ENCODE results near the gene CYP1A2. TPM values are rescaled to one million over a fixed set of nuclear protein-coding genes. Genes with fewer than 3 reads are reported as not detected.

Gene CYP1A2
- total and polyA plus RNA-seq, 9 of the 15 experiments (the other 6 are each of a cell fraction or from before 2014, with no cell fraction given) = not detected

- TF ChIP-seq, protein P1, sequence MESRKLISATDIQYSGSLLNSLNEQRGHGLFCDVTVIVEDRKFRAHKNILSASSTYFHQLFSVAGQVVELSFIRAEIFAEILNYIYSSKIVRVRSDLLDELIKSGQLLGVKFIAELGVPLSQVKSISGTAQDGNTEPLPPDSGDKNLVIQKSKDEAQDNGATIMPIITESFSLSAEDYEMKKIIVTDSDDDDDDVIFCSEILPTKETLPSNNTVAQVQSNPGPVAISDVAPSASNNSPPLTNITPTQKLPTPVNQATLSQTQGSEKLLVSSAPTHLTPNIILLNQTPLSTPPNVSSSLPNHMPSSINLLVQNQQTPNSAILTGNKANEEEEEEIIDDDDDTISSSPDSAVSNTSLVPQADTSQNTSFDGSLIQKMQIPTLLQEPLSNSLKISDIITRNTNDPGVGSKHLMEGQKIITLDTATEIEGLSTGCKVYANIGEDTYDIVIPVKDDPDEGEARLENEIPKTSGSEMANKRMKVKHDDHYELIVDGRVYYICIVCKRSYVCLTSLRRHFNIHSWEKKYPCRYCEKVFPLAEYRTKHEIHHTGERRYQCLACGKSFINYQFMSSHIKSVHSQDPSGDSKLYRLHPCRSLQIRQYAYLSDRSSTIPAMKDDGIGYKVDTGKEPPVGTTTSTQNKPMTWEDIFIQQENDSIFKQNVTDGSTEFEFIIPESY (CRISPR knock-in tag; IDR thresholded peaks at IDR 0.05) = 0 out of 2 replicates have a peak, but pooled peaks have one; percentile 35
- TF ChIP-seq, protein P2, sequence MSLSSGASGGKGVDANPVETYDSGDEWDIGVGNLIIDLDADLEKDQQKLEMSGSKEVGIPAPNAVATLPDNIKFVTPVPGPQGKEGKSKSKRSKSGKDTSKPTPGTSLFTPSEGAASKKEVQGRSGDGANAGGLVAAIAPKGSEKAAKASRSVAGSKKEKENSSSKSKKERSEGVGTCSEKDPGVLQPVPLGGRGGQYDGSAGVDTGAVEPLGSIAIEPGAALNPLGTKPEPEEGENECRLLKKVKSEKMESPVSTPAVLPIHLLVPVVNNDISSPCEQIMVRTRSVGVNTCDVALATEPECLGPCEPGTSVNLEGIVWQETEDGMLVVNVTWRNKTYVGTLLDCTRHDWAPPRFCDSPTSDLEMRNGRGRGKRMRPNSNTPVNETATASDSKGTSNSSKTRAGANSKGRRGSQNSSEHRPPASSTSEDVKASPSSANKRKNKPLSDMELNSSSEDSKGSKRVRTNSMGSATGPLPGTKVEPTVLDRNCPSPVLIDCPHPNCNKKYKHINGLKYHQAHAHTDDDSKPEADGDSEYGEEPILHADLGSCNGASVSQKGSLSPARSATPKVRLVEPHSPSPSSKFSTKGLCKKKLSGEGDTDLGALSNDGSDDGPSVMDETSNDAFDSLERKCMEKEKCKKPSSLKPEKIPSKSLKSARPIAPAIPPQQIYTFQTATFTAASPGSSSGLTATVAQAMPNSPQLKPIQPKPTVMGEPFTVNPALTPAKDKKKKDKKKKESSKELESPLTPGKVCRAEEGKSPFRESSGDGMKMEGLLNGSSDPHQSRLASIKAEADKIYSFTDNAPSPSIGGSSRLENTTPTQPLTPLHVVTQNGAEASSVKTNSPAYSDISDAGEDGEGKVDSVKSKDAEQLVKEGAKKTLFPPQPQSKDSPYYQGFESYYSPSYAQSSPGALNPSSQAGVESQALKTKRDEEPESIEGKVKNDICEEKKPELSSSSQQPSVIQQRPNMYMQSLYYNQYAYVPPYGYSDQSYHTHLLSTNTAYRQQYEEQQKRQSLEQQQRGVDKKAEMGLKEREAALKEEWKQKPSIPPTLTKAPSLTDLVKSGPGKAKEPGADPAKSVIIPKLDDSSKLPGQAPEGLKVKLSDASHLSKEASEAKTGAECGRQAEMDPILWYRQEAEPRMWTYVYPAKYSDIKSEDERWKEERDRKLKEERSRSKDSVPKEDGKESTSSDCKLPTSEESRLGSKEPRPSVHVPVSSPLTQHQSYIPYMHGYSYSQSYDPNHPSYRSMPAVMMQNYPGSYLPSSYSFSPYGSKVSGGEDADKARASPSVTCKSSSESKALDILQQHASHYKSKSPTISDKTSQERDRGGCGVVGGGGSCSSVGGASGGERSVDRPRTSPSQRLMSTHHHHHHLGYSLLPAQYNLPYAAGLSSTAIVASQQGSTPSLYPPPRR (CRISPR knock-in tag; IDR thresholded peaks at IDR 0.05; ENCODE audit: borderline replicate concordance) = no peak
- TF ChIP-seq, protein P3, sequence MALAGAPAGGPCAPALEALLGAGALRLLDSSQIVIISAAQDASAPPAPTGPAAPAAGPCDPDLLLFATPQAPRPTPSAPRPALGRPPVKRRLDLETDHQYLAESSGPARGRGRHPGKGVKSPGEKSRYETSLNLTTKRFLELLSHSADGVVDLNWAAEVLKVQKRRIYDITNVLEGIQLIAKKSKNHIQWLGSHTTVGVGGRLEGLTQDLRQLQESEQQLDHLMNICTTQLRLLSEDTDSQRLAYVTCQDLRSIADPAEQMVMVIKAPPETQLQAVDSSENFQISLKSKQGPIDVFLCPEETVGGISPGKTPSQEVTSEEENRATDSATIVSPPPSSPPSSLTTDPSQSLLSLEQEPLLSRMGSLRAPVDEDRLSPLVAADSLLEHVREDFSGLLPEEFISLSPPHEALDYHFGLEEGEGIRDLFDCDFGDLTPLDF (CRISPR knock-in tag; IDR thresholded peaks at IDR 0.05) = no peak
- TF ChIP-seq, protein P4, sequence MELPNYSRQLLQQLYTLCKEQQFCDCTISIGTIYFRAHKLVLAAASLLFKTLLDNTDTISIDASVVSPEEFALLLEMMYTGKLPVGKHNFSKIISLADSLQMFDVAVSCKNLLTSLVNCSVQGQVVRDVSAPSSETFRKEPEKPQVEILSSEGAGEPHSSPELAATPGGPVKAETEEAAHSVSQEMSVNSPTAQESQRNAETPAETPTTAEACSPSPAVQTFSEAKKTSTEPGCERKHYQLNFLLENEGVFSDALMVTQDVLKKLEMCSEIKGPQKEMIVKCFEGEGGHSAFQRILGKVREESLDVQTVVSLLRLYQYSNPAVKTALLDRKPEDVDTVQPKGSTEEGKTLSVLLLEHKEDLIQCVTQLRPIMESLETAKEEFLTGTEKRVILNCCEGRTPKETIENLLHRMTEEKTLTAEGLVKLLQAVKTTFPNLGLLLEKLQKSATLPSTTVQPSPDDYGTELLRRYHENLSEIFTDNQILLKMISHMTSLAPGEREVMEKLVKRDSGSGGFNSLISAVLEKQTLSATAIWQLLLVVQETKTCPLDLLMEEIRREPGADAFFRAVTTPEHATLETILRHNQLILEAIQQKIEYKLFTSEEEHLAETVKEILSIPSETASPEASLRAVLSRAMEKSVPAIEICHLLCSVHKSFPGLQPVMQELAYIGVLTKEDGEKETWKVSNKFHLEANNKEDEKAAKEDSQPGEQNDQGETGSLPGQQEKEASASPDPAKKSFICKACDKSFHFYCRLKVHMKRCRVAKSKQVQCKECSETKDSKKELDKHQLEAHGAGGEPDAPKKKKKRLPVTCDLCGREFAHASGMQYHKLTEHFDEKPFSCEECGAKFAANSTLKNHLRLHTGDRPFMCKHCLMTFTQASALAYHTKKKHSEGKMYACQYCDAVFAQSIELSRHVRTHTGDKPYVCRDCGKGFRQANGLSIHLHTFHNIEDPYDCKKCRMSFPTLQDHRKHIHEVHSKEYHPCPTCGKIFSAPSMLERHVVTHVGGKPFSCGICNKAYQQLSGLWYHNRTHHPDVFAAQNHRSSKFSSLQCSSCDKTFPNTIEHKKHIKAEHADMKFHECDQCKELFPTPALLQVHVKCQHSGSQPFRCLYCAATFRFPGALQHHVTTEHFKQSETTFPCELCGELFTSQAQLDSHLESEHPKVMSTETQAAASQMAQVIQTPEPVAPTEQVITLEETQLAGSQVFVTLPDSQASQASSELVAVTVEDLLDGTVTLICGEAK (IDR thresholded peaks at IDR 0.05) = no peak
- TF ChIP-seq, protein P4 (CRISPR knock-in tag; IDR thresholded peaks at IDR 0.05) = no peak
- TF ChIP-seq POLR2AphosphoS5 (IDR thresholded peaks at IDR 0.05; ENCODE audit: control insufficient read depth, insufficient read depth, low read depth, low read length) = no peak
- TF ChIP-seq, protein P5, sequence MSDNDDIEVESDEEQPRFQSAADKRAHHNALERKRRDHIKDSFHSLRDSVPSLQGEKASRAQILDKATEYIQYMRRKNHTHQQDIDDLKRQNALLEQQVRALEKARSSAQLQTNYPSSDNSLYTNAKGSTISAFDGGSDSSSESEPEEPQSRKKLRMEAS (CRISPR knock-in tag; IDR thresholded peaks at IDR 0.05) = peak; percentile 61
- no peak for TF ChIP-seq ZNF140 (CRISPR knock-in tag; IDR thresholded peaks at IDR 0.05)
Measured at GRCh38 chr15:74787251-74788041, 38.8 kb downstream of the CYP1A2 start (continued).

Measured in K562 (cell line).